22Rv1 (cell line): ENCODE measurements around the gene AMZ1.

Experiments used
- CTCF ChIP-seq: fragments of 450-650 bp; IDR thresholded peaks from 2 replicates; pipeline ENCODE4 v1.5.1; 2017; ENCODE audit warnings: mild to moderate bottlenecking
- ZFX ChIP-seq: fragments of 450-650 bp; IDR thresholded peaks from 2 replicates; pipeline ENCODE4 v1.6.1; 2017; ENCODE audit warnings: antibody characterized with exemption, borderline replicate concordance

- no peak for TF ChIP-seq ZFX
- no peak for TF ChIP-seq CTCF
Measured at GRCh38 chr7:2755531-2755930, 67.5 kb downstream of the AMZ1 start.
